Measurements from ENCODE around the gene RFX2. TPM values are rescaled to one million over a fixed set of nuclear protein-coding genes. Genes with fewer than 3 reads are reported as not detected.

RFX2 gene
- total RNA-seq, 2 experiments from 2014 or later: 9.0 to 10.4 TPM

DNA sequence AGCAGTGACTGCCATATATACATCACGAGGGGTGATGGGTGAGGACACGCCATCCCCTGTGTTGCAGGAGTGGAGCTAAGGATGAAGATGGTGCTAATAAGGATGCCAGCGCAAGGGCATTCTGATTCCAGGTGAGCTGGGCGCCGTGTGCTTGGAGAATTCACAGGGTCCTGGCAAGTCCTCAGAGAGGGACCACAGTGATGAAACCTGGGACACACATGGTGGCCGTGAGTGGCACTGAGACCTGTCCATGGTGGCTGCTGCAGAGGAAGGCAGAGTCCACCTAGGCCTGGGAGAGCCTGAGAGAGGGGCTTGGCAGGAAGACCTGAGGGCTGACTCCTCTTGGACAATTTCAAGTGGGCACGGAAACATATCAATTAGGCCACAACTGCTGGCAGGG lies 65.2 kb downstream of the RFX2 start:
- no peak for DNase-seq
- Mint-ChIP-seq H3K4me3 (no peak overlapping the region), H3K36me3 (ENCODE audit: low read depth) (no peaks in the 10 kb centered on the region), H3K9me3 (no peaks in the 10 kb centered on the region), H3K4me1 (peaks cover 4% of the 10 kb centered on the region), H3K27ac (no peak overlapping the region), H3K27me3 (no peaks in the 10 kb centered on the region)
- ChIA-PET POLR2A (no interaction called here), CTCF (interaction anchor here (4.6 kb wide), 1 partner anchor 80 kb away, joined by 89 read pairs; no protein-coding TSS in a partner anchor)

DNA sequence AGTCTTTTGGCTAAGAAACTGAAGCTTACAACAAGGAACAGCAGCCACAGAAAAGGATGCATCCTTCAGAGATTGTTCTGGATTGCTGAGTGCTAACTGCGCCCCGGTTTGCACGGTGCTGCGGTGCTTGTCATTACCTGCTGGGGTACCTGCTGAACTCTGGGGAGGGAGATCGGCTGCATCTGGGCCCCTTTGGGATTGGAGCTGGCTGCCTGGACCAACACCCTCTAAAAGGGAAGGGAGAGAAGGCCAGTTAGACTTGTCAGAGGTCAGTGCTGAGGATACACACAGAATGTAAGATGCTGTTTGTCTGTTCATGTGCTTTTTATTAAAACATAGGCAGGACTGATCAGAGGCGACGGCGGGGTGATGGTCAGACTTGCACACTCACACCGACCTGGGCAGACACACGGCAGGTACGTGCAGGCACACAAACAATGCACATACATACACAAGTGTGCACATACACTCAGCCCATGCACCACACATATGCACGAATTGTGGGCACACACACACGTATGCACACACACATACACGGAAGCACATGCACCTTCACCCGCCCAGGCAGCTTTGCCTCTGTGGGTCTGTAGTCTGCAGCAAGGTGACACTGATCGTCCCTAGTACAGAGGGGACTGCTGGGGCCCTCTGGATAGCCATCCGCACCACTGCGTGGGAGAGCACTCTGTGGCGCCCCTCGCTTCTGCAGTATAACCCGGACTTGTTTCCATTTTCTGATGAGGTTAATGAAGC lies 66.1 kb downstream of the RFX2 start:
- Mint-ChIP-seq H3K4me1 (peaks cover 6% of the 10 kb centered on the region), H3K36me3 (ENCODE audit: low read depth) (no peaks in the 10 kb centered on the region), H3K9me3 (no peaks in the 10 kb centered on the region), H3K4me3 (no peak overlapping the region), H3K27me3 (no peaks in the 10 kb centered on the region), H3K27ac (no peak overlapping the region)
- POLR2A ChIA-PET: no interaction called here
- DNase-seq: no peak
- CTCF ChIA-PET: no interaction called here

DNA sequence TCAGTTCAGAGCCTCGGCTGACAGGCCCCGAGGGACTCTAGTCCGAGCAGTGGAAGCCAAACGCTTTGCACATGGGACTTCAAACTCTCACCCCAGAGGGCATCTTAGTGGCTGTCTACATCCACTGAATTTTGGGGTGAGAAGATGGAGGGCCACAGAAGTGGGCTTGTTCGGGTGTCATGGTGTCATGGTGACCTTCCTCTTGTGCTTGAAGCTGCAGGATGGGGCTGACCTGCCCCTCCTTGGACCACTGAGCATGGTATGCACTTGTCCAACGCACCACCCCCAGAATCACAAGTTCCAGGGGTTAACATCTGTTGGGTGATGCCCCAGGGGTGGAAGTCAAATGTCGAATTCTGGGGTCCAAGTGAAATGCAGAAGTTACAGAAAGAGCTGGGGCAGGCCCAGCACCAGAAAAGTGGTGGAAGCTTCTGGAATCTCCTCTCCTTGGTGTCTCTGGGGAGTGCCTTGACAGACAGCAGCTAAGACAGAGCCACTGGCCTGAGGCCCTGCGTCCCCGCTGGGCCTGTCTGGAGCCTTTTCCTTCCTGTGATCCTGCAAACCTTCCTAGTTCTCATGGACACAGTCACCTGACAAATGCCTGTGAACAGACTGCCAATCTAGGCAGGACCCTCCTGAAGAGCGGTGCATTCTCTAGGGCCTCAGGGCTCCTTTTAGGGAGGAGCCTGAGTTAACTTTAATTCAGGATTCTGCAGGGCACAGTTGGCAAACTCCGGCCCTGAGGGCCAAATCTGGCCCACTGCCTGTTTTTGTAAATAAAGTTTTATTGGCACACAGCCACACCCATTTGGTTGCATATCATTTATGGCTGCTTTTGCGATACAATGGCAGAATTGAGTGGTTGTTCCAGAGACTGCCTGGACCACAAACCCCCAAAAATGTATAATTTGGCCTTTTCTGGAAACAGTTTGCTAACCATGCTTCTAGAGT lies 67.2 kb downstream of the RFX2 start:
- H3K4me1 Mint-ChIP-seq: peaks cover 11% of the 10 kb centered on the region
- no peak overlapping the region for H3K27ac Mint-ChIP-seq
- ChIA-PET CTCF (no interaction called here), POLR2A (no interaction called here)
- no peaks in the 10 kb centered on the region for H3K27me3 Mint-ChIP-seq
- peaks cover 7% of the 10 kb centered on the region for H3K36me3 Mint-ChIP-seq (ENCODE audit: low read depth)
- H3K4me3 Mint-ChIP-seq: no peak overlapping the region
- peaks cover 2% of the 10 kb centered on the region for H3K9me3 Mint-ChIP-seq
- no peak for DNase-seq

DNA sequence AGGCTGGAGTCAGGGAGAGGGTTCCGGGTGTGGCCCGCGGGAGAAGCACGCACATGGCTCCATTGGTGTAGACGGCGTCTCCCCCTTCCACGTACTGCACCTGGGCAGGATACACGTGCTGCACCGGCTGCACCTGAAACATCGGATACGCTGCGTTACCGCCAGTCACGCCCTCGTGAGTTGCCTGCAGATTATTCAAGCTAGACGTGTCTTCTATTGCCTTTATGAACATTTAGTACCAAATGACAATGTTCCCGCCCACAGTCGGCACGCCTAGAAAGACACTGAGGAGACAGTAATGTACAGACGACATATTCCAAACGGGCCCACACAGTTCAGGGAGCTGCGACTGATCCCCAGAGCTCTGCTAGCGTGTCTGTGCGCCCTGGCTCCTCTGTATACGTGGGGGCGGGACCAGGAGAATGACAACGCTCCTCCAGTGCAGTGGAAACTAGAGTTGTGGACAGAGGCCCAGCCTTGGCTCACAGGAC lies 68.3 kb downstream of the RFX2 start:
- no peak for DNase-seq
- peaks cover 5% of the 10 kb centered on the region for H3K9me3 Mint-ChIP-seq
- H3K27ac Mint-ChIP-seq: no peak overlapping the region
- peaks cover 14% of the 10 kb centered on the region for H3K4me1 Mint-ChIP-seq
- ChIA-PET CTCF (no interaction called here), POLR2A (no interaction called here)
- no peaks in the 10 kb centered on the region for H3K27me3 Mint-ChIP-seq
- no peak overlapping the region for H3K4me3 Mint-ChIP-seq
- H3K36me3 Mint-ChIP-seq (ENCODE audit: low read depth): peaks cover 12% of the 10 kb centered on the region

- Mint-ChIP-seq H3K4me3 (no peak overlapping the region), H3K4me1 (peaks cover 14% of the 10 kb centered on the region), H3K9me3 (peaks cover 5% of the 10 kb centered on the region), H3K27me3 (no peaks in the 10 kb centered on the region), H3K36me3 (ENCODE audit: low read depth) (peaks cover 12% of the 10 kb centered on the region), H3K27ac (no peak overlapping the region)
- ChIA-PET CTCF (no interaction called here), POLR2A (no interaction called here)
- DNase-seq: no peak
These were observed 69.2 kb downstream of the RFX2 start for GRCh38 chr19:6041071-6041470.

GRCh38 chr19:6039566-6040225 lies 70.6 kb downstream of the RFX2 start:
- ChIA-PET POLR2A (no interaction called here), CTCF (no interaction called here)
- Mint-ChIP-seq H3K27me3 (no peaks in the 10 kb centered on the region), H3K4me1 (peaks cover 14% of the 10 kb centered on the region), H3K27ac (no peak overlapping the region), H3K4me3 (no peak overlapping the region), H3K9me3 (peaks cover 5% of the 10 kb centered on the region), H3K36me3 (ENCODE audit: low read depth) (peaks cover 12% of the 10 kb centered on the region)
- DNase-seq: peak; percentile 15

DNA sequence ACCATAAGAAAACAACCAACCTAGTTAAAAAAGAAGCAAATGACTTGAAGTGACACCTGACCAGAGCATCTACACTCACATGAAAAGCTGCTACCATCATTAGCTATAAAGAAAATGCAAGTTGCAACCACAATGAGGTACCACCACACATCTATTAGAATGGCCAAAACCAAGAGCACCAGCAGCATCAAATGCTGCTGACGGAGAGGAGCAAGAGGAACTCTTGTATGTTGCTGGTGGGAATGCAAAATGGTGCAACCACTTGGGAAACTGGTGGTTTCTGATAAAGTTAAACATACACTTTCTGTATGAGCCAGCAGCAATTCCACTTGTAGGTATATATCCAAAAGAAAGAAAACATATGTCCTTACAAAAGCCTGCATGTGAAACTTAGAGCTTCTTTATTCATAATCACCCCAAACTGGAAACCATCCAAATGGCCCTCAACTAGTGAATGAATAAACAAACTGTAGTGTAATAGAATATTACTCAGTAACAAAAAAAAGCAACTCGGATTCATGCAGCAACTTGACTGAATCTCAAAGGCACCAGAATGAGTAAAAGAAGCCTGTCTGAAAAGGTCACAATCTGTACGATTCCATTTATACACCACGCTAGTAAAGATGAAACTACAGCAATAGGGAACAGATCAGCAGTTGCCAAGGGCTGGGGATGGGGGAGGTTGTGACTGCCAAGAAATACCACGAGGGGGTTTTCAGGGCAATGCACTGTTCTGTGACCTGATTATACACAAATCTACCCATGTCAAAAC lies 71.5 kb downstream of the RFX2 start:
- DNase-seq: peak; percentile 16
- CTCF ChIA-PET: interaction anchor here (0.9 to 2.4 kb wide), 2 partner anchors 16 to 86 kb away, joined by 3 to 6 read pairs; no protein-coding TSS in a partner anchor
- peaks cover 14% of the 10 kb centered on the region for H3K4me1 Mint-ChIP-seq

GRCh38 chr19:6035026-6035425 lies 75.3 kb downstream of the RFX2 start:
- Mint-ChIP-seq H3K4me3 (no peak overlapping the region), H3K27me3 (no peaks in the 10 kb centered on the region), H3K36me3 (ENCODE audit: low read depth) (peaks cover 12% of the 10 kb centered on the region), H3K4me1 (peaks cover 14% of the 10 kb centered on the region), H3K27ac (no peak overlapping the region), H3K9me3 (peaks cover 5% of the 10 kb centered on the region)
- DNase-seq: peak; percentile 2
- CTCF ChIA-PET: interaction anchor here (0.9 kb wide), 1 partner anchor 13 kb away, joined by 3 read pairs; no protein-coding TSS in a partner anchor
- POLR2A ChIA-PET: no interaction called here

More for the DNA sequence above, 71.5 kb downstream of the RFX2 start:
- no peaks in the 10 kb centered on the region for H3K27me3 Mint-ChIP-seq
- H3K36me3 Mint-ChIP-seq (ENCODE audit: low read depth): peaks cover 12% of the 10 kb centered on the region
- H3K9me3 Mint-ChIP-seq: peaks cover 5% of the 10 kb centered on the region
- peak overlapping the region; percentile 51 for H3K27ac Mint-ChIP-seq
- H3K4me3 Mint-ChIP-seq: no peak overlapping the region
- POLR2A ChIA-PET: no interaction called here

DNA sequence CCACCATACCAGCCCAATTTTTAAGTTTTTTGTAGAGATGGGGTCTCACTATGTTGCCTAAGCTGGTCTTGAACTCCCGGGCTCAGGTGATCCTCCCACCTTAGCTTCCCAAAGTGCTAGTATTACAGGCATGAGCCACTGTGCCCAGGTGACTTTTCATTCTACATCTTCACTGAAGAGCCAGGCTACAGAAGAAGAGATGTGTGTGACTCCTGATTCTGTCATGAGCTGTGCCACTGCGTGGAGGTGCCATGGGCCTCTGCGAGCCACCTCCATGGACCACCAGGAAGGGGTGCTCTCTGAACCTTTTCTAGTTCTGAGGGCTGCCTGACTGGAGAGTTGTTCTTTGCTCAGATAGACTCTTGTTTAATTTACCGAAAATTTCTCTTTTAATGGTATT lies 75.8 kb downstream of the RFX2 start:
- CTCF ChIA-PET: interaction anchor here (0.9 to 1.5 kb wide), 2 partner anchors 14 to 91 kb away, joined by 3 to 4 read pairs; no protein-coding TSS in a partner anchor
- H3K9me3 Mint-ChIP-seq: peaks cover 5% of the 10 kb centered on the region
- H3K27me3 Mint-ChIP-seq: no peaks in the 10 kb centered on the region
- POLR2A ChIA-PET: no interaction called here
- no peak for DNase-seq
- no peak overlapping the region for H3K27ac Mint-ChIP-seq
- no peak overlapping the region for H3K4me3 Mint-ChIP-seq
- H3K4me1 Mint-ChIP-seq: peaks cover 14% of the 10 kb centered on the region
- H3K36me3 Mint-ChIP-seq (ENCODE audit: low read depth): peaks cover 12% of the 10 kb centered on the region

DNA sequence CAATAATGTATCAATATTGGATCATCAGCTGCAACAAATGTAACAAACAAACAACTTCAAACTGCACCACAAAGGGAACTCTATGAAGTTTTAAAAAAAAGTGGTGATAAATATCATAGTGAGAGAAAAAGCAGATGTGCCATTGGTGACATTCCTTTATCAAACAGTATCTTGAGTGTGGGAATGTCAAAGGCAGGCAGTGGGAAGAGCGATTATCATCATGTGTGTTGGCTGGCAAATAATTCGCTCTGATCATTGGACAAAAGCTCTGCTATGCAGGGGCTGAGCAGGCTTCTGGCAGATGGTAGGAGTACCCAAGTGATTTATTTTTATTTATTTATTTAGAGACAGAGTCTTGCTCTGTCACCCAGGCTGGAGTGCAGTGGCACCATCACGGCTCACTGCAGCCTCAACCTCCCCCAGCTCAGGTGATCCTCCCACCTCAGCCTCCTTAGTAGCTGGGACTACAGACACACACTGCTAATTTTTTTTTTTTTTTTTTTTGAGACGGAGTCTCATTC lies 76.5 kb downstream of the RFX2 start:
- no peaks in the 10 kb centered on the region for H3K27me3 Mint-ChIP-seq
- no peak overlapping the region for H3K27ac Mint-ChIP-seq
- POLR2A ChIA-PET: no interaction called here
- CTCF ChIA-PET: interaction anchor here (1.1 to 1.5 kb wide), 3 partner anchors 11 to 92 kb away, joined by 3 to 4 read pairs (median 3); no protein-coding TSS in a partner anchor
- peaks cover 8% of the 10 kb centered on the region for H3K4me1 Mint-ChIP-seq
- peaks cover 5% of the 10 kb centered on the region for H3K9me3 Mint-ChIP-seq
- no peak for DNase-seq
- H3K4me3 Mint-ChIP-seq: no peak overlapping the region
- peaks cover 10% of the 10 kb centered on the region for H3K36me3 Mint-ChIP-seq (ENCODE audit: low read depth)

DNA sequence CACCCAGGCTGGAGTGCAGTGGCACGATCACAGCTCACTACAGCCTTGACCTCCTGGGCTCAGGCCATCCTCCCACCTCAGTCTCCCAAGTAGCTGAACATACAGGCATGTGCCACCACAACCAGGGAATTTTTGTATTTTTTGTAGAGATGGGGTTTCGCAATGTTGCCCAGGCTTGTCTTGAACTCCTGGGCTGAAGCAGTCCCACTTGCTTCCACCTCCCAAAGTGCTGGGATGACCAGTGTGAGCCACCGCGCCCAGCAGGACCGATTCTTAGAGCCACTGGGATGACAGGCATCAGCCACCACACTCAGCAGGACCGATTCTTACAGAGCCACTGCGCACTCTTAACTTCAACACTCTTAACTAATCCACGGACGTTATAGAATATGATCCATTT lies 77.5 kb downstream of the RFX2 start:
- DNase-seq: peak; percentile 3
- Mint-ChIP-seq H3K27me3 (no peaks in the 10 kb centered on the region), H3K9me3 (peaks cover 3% of the 10 kb centered on the region), H3K27ac (no peak overlapping the region), H3K4me3 (no peak overlapping the region), H3K36me3 (ENCODE audit: low read depth) (peaks cover 3% of the 10 kb centered on the region), H3K4me1 (peaks cover 3% of the 10 kb centered on the region)
- ChIA-PET CTCF (interaction anchor here (1.1 to 1.4 kb wide), 2 partner anchors 10 to 16 kb away, joined by 3 read pairs; no protein-coding TSS in a partner anchor), POLR2A (no interaction called here)

DNA sequence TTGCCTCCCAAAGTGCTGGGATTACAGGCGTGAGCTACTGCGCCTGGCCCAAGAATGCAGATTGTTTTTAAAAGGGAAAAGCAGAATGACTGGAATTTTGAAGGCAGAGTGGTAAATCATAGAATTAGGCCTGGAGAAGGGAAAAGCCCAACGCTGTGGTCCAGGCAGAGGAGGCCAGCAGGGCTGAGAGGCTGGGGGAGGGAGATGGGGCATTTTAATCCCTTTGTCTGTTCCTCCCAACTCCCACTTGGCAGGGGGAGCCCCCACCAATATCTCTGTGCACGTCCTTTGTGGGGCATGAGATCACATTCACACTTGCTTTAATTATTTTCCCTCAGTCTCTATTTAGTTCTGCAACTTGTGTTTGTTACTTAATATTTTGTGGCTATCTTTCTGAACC lies 77.9 kb downstream of the RFX2 start:
- ChIA-PET POLR2A (no interaction called here), CTCF (interaction anchor here (1.4 kb wide), 1 partner anchor 9 kb away, joined by 3 read pairs; no protein-coding TSS in a partner anchor)
- Mint-ChIP-seq H3K27me3 (no peaks in the 10 kb centered on the region), H3K36me3 (ENCODE audit: low read depth) (no peaks in the 10 kb centered on the region), H3K9me3 (no peaks in the 10 kb centered on the region), H3K4me1 (no peaks in the 10 kb centered on the region), H3K4me3 (no peak overlapping the region), H3K27ac (no peak overlapping the region)
- DNase-seq: no peak

All from activated CD4-positive, alpha-beta memory T cell treated with anti-CD3 and anti-CD28 coated beads, Interleukin-2, amount 10 ng/mL, durations not matched to agents 7 days and 5 days (primary cell).